ENCODE data around the gene YEATS4. TPM values are rescaled to one million over a fixed set of nuclear protein-coding genes. Genes with fewer than 3 reads are reported as not detected.

YEATS4 gene
- total and polyA plus RNA-seq, 9 donors = 5.7 to 26.0 (median 12.5) TPM

GRCh38 chr12:69438539-69438938 is 79.0 kb downstream of the YEATS4 start:
- Histone ChIP-seq H3K9me3 (no peaks in the 10 kb centered on the region), H3K27ac (no peak overlapping the region), H3K4me3 (no peak overlapping the region), H3K27me3 (no peaks in the 10 kb centered on the region), H3K4me1 (ENCODE audit: insufficient read depth) (no peaks in the 10 kb centered on the region), H3K36me3 (no peaks in the 10 kb centered on the region)
- TF ChIP-seq CTCF (IDR thresholded peaks at IDR 0.05) = no peak
- TF ChIP-seq POLR2A (IDR thresholded peaks at IDR 0.05) = no peak
- TF ChIP-seq EP300 (IDR thresholded peaks at IDR 0.05) = no peak
- WGBS, 3 donors = 82 to 95% (median 89%) methylated on average over 3 of the region's 3 CpGs
- DNase-seq = no peak
- intact Hi-C loops (cut with DNase I) = no loop called here

DNA sequence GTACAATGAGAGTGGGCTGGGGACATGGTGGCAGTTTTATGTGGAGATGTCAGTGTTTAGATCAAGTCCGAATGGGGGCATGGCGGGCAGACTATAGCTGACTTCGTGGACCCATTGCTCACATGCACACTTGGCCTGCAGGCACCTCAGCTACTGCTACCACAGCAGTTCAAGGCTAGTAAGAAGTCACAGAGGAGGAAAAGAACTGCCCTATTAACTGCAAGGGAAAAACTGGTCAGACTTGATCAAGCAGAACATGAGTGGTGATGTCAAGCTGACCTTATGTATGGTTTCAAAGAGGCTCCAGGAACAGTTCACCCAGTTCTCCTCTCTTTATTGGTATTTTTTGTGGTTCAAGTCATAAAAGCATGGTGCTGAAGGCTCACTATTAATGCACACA is 80.5 kb downstream of the YEATS4 start:
- Histone ChIP-seq H3K27ac (no peak overlapping the region), H3K27me3 (no peaks in the 10 kb centered on the region), H3K4me3 (no peak overlapping the region), H3K4me1 (ENCODE audit: insufficient read depth) (no peaks in the 10 kb centered on the region), H3K9me3 (no peaks in the 10 kb centered on the region), H3K36me3 (no peaks in the 10 kb centered on the region)
- DNase-seq = no peak
- WGBS, 3 donors = 92 to 95% (median 93%) methylated on average over 3 of the region's 3 CpGs
- intact Hi-C loops (cut with DNase I) = no loop called here
- TF ChIP-seq CTCF (IDR thresholded peaks at IDR 0.05) (no peak), EP300 (IDR thresholded peaks at IDR 0.05) (no peak), POLR2A (IDR thresholded peaks at IDR 0.05) (no peak)

Small RNAs within 50 kb of the gene (small RNA-seq; reads per million reads assigned to genes)
- not detected for gene RN7SL804P

Other genes starting within 250 kb of the YEATS4 start
- 10 to 100 TPM; 46.2 to 98.0 (median 74.2) TPM for gene CPSF6, start 120.2 kb upstream of the YEATS4 start, total RNA-seq
- 10 to 100 TPM; 24.7 to 42.0 TPM for gene CPSF6, start 120.2 kb upstream of the YEATS4 start, polyA plus RNA-seq
- 10 to 100 TPM in 5 of 7 donors, 1 to 10 TPM in 2; 6.5 to 84.1 (median 11.6) TPM for gene LYZ, start 11.4 kb upstream of the YEATS4 start, total RNA-seq
- 100 to 1,000 TPM in 1 of 2 donors, 10 to 100 TPM in 1; 24.6 to 233 TPM for gene LYZ, start 11.4 kb upstream of the YEATS4 start, polyA plus RNA-seq
- 10 to 100 TPM; 39.9 to 64.2 (median 45.7) TPM for gene FRS2, start 110.6 kb downstream of the YEATS4 start, total RNA-seq
- 10 to 100 TPM; 15.5 to 22.8 TPM for gene FRS2, start 110.6 kb downstream of the YEATS4 start, polyA plus RNA-seq
- gene CCT2, start 225.7 kb downstream of the YEATS4 start, total RNA-seq = 100 to 1,000 TPM in 6 of 7 donors, 10 to 100 TPM in 1; 86.0 to 141 (median 109) TPM
- gene CCT2, start 225.7 kb downstream of the YEATS4 start, polyA plus RNA-seq = 100 to 1,000 TPM in 1 of 2 donors, 10 to 100 TPM in 1; 68.1 to 115 TPM